HEK293T (cell line): ENCODE measurements around the gene PCBP2.

Source experiments
- ELF4 ChIP-seq: fragments of 450-650 bp; IDR thresholded peaks from 2 replicates; pipeline ENCODE4 v1.6.1; 2017; ENCODE audit warnings: antibody characterized with exemption
- FOXM1 ChIP-seq: fragments of 450-650 bp; IDR thresholded peaks from 2 replicates; pipeline ENCODE4 v1.6.1; 2017; ENCODE audit warnings: mild to moderate bottlenecking, borderline replicate concordance
- NFRKB ChIP-seq: fragments of 450-650 bp; IDR thresholded peaks from 2 replicates; pipeline ENCODE4 v1.6.1; 2016; ENCODE audit warnings: mild to moderate bottlenecking, moderate library complexity
- PKNOX1 ChIP-seq: fragments of 450-650 bp; IDR thresholded peaks from 2 replicates; pipeline ENCODE4 v1.6.1; 2016
- SUZ12 ChIP-seq: fragments of 450-650 bp; IDR thresholded peaks from 2 replicates; pipeline ENCODE4 v1.6.1; 2016; ENCODE audit warnings: mild to moderate bottlenecking

GRCh38 chr12:53414756-53415417 is 37.0 kb upstream of the PCBP2 start:
- no peak for TF ChIP-seq ELF4
- no peak for TF ChIP-seq PKNOX1
- TF ChIP-seq FOXM1, result no peak
- no peak for TF ChIP-seq NFRKB
- TF ChIP-seq SUZ12, result no peak
